Measurements from ENCODE around the gene GFRA3.

- no peak for TF ChIP-seq POLR2A (IDR thresholded peaks at IDR 0.05; ENCODE audit: low read depth, low read length)
- no peak for TF ChIP-seq TAF1 (IDR thresholded peaks at IDR 0.05; ENCODE audit: low read depth, low read length)
- TF ChIP-seq SPI1 (IDR thresholded peaks at IDR 0.05; ENCODE audit: low read depth, low read length), result no peak
- no peak for TF ChIP-seq POLR2AphosphoS5 (IDR thresholded peaks at IDR 0.05; ENCODE audit: low read depth, low read length)
Measured at GRCh38 chr5:138243794-138244193, 30.6 kb downstream of the GFRA3 start.

Data from GM12891 (cell line).